DMS153 treated with DMSO at 0.1 percent for 48 hours (cell line): ENCODE results near the gene GOLGA8H.
"Not testable (repeated sequence)": the region's sequence is repeated elsewhere in the genome, so short reads cannot be mapped to it uniquely, and the experiment has no call there.

Source experiments
- DNase-seq: peaks from one replicate; lab custom pipeline; 2025; ENCODE audit not compliant: unreplicated experiment; lab: John Stamatoyannopoulos, UW

The GOLGA8H gene, protein sequence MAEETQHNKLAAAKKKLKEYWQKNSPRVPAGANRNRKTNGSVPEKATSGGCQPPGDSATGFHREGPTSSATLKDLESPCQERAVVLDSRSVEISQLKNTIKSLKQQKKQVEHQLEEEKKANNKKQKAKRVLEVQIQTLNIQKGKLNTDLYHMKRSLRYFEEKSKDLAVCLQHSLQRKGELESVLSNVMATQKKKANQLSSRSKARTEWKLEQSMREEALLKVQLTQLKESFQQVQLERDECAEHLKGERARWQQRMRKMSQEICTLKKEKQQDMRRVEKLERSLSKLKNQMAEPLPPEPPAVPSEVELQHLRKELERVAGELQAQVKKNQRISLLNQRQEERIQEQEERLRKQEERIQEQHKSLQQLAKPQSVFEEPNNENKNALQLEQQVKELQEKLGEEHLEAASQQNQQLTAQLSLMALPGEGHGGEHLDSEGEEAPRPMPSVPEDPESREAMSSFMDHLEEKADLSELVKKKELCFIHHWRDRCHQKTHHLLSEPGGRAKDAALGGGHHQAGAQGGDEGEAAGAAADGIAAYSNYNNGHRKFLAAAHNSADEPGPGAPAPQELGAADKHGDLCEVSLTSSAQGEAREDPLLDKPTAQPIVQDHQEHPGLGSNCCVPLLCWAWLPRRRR

DNA sequence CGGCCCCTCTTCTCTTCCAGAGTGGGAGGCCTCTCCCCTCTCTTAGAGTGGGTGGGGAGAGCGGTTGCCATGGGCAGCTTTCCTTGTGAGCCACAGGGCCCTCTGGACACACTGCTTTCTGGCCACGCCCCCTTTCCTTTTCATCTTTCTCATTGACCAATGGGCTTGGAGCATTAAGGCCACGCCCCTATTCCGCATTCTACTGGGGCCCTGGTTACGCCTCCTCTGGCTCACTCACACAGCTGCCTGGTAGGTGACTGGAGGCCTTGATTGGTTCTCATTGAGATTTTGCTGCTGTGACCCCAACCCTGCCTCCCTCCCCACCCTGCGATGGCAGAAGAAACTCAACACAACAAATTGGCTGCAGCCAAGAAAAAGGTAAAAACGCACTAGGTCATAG, at the start of gene GOLGA8H:
Gene GOLGA8H, plus strand, starts transcription at position 233 of the 400 bp plus-strand sequence. Its CDS starts 98 bp downstream, at position 331.
- DNase-seq: not testable (repeated sequence)

DNA sequence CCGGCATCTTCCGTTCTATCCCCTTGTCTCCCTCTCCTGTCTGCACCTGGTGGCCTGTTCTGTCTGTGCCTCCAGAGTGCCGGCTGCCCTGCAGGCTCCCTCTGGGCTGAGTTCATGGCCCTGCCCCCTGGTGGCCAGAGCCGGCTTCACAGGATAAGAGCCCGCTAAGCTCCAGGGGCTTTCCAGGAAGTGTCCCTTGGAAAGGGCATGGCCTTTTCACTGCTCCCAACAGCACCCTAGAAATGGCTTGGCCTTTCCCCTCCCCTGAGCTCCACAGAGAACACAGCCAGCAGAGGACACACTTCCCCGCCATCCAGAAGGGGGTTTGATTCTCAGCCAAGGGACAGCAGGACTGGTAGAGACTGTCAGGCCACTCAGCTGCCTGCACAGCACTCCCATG, 36.9 kb upstream of the GOLGA8H start:
- DNase-seq: not testable (repeated sequence)

DNA sequence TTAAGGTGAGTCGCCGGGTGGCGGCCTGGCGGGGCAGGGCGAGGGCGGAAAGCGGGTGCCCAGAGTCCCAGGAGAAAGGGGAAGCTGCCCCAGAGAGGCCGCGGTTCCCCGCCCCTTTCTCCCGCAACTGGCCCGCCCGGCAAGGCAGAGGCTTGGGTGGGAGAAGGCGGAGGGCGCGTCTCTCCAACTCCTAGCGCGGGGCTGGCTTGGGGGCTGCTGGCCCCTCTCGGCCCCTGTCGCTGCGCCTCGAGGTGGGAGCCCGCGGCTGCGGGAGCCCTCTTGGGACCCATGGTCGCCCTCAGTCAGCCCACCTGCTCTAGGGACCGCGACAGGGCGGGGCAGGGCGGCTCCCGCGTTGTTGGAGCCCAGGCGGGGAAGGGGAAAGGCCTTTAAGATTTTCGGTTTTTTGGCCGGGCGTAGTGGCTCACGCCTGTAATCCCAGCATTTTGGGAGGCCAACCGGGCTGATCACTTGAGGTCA, 30.8 kb upstream of the GOLGA8H start:
- not testable (repeated sequence) for DNase-seq

DNA sequence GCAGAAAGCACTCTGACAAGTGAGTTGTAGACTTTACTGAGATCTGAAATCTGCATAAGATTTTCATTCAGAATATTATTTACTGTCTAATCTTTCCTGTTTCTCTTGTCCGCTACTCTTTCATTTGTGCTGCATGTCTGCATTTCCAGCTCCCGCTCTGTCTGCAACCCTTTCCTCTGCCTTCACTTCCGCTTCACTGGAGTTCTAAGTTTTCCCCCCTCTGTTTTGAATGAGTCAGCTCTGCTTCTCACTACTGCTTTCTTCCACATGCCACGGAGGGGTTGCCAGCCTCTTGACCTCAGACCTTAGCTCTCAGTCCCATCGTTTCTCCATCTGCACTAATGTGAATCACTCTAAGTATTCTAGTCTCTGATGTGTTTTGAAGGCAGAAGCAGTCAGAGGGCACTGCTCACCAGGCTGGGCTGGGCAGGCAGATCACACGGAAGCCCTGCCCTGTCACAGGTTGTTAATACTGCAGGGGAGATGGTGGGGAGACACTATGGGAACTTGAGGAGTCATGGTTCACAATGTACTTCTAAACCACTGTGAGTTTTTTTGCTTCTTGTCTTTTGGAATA, 24.3 kb upstream of the GOLGA8H start:
- DNase-seq: not testable (repeated sequence)

DNA sequence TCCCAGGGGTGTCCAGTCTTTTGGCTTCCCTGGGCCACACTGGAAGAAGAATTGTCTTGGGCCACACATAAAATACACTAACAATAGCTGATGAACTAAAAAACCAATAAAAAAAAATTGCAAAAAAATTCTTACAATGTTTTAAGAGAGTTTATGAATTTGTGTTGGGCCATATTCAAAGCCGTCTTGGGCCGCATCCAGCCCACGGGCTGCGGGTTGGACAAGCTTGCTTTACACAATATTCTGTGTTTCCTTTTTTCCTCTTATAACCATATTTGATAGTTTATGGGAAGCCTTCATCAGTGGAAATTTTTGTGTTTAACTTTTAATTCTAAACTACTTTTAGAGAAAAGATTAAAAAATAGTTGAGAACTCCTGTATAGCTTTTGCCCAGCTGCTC, 23.1 kb upstream of the GOLGA8H start:
- DNase-seq: not testable (repeated sequence)

DNA sequence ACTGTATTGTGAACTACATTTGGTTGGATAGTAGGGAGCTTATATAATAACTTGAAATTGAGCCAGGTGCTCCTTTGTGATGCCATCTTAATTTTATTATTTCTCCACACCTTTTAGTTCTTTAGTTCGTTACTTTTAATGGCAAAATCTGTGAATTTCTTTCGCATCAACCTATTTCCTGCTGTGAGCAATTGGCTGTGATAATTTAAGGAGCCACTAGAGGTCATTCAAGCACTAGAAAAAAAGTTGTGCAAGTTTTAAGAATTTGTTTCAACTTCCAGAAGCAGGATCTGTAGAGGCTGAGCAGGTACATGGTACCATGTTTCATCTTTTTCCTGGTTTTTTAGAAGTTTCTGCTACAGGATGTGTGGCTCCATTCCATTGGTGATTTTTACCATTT, 4.9 kb upstream of the GOLGA8H start:
- DNase-seq: not testable (repeated sequence)

DNA sequence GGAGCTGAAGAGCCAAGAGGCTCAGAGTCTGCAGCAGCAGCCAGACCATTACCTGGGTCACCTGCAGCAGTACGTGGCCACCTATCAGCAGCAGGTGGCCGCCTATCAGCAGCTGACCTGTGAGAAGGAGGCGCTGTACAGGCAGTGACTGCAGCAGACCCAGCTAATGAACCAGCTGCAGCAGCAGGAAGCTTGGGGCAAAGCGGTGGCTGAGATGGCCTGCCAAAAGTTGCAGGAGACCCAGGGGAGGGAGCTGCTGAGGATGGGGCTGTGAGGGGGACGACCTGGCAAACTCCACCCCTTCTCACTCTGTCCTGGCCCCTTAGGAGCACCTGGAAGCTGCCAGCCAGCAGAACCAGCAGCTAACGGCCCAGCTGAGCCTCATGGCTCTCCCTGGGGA, 8.4 kb downstream of the GOLGA8H start:
- not testable (repeated sequence) for DNase-seq

DNA sequence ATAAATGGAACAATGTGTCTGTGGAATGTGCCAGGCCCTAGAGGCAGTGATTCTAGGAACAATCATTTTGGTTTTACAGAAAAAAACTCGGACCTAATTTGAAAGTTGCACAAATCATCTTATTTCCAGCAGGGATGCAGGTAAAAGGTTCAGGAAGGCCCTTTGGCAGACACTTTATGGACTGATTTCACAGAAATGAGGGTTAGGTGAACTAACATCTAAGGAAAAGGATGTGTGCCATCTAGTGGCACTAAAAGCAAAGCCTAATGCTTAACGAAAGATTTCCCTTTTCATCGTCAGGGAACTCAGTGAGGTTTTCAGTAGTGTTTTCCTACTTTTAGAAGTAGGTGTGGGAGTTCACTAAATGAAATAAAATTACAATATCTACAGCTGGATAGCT, 17.5 kb downstream of the GOLGA8H start:
- DNase-seq: not testable (repeated sequence)

DNA sequence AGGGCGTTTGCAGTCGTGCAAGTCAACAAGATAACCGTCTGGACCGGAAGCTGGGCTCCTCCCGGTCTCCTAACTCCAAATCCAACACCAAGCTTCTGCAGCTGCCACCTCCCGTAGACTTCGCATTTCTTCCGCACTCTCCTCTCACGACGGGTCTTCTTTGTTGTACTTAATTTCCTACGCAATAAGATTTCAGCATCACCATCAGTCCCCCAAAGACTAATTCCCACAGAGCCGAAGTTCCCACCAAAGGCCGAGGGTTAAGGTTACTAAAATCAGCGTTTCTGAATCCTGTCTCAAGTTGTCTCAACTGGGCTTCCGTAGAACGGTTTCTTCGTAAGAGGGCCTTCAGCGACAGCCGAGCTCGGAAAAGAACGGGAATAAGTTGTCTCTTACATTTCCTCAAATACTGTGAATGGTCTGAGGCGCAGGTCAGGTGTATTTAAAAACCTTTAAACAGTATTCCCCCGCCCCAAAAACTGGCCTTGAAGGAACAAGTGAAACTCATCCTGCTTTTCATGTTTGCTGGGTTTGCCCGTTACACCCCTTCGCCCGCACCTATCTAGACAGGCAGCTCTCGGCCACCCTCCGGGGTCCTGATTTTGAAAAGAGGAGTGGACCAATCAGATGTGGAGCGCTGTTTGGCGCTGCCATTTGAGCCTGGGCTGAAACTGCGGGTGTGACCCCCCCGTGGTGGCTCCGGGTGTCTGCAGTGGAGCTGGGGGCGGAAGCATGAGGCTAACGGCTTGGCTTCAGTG, 21.8 kb downstream of the GOLGA8H start, which contains the start of gene ARHGAP11B:
Gene ARHGAP11B, plus strand, starts transcription at position 693 of the 758 bp plus-strand sequence.
- DNase-seq: not testable (repeated sequence)

DNA sequence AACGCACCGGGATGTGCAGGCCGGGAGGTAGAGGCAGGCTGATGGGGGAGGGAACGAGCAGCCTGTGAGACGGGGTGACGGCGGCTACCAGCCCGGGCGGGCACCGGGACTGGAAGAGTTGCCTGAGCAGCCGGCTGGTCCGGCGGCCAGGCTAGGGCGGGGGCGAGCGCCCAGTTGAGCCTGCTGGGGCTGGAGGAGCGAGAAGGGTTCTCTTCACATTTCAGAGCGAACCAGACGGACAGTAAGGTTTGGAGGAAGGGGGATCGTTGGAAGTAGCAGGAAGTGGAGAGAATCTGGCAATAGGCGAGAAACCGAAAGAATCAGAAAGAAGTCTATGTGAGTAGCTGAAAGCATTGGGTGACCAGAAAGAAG, 22.4 kb downstream of the GOLGA8H start:
- DNase-seq: not testable (repeated sequence)

DNA sequence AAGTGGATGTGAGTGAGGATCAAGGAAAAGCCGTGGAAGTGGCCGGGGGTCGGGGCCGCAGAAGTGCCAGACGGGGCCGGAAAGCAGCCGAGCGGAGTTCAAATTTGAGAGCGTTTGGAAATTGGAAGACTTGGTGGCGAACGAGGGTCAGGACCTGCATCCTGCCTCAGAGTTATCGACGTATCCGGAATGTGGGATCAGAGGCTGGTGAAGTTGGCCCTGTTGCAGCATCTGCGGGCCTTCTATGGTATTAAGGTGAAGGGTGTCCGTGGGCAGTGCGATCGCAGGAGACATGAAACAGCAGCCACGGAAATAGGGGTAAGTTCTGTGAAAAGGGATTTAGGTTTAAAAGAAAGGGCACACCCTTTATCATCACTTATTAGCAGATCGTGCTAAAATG, 22.8 kb downstream of the GOLGA8H start:
- DNase-seq: not testable (repeated sequence)

DNA sequence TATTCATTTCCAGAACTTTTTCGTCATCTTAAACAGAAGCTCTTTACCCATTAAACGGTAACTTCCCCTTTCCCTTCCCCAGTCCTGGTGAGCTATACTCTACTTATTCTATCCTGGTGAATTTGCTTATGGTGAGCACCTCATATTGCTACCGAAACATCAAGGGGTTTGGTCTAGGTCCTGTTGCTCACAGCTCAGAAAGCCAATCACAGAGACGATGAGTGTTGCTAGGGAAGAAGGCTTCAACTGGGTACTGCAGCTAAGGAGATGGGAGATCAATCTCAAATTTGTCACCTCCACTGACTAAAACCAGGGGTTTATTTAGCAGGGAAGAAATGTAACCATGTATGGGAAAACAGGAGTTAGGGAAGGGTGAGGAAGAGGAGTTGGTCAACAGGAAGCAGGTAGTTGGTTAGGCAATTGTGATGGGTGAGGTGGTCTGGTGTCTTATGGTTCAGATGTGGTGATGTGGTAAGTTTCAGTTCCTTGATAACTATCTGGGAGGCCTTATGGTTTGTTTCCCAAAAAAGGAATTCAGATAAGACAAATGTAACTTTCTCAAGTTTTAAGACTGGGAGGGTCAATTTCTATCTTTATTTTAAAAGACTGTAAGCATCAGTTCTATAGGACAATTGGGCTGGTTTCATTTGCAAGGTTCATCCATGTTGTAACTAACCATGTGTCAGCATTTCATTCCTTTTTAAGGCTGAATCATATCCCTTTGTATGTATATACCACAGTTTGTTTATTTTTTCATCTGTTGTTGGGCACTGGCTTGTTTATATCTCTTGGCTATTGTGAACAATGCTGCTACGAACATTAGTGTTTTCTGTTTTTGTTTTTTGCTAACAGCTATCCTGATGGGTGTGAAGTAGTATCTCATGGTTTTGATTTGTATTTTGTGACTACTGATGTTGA, 46.4 kb downstream of the GOLGA8H start:
- DNase-seq: no peak

DNA sequence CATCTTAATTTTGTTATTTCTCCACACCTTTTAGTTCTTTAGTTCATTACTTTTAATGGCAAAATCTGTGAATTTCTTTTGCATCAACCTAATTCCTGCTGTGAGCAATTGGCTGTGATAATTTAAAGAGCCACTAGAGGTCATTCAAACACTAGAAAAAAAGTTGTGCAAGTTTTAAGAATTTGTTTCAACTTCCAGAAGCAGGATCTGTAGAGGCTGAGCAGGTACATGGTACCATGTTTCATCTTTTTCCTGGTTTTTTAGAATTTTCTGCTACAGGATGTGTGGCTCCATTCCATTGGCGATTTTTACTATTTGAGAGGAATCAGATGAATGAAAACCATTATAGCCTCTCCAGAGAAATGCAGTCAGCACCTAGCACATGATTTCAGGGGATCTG, 57.3 kb downstream of the GOLGA8H start:
- not testable (repeated sequence) for DNase-seq
